Panc1 (cell line): ENCODE measurements around the gene ERP29. TPM values are rescaled to one million over a fixed set of nuclear protein-coding genes. Genes with fewer than 3 reads are reported as not detected.

Source experiments
- ATAC-seq: fragments of 200-7000 bp; cut with Tn5 transposase; 2 replicates; pipeline ENCODE4 v1.9.1; 2020; ENCODE audit warnings: mild to moderate bottlenecking, moderate library complexity
- BruUV-seq: library from RNA; stranded (reverse); fragments of 400-500 nt; replicated peaks from 2 replicates; lab custom pipeline; 2021; lab: Mats Ljungman, UMichigan
- CTCF ChIA-PET: fragments of 300-600 bp; sonication (Branson Sonifier 250); formaldehyde crosslinking; loops from one replicate; lab custom pipeline; 2022; ENCODE audit warnings: antibody characterized with exemption; lab: Charles Lee
- POLR2A ChIA-PET: fragments of 300-600 bp; sonication (Branson Sonifier 250); formaldehyde crosslinking; loops from one replicate; lab custom pipeline; 2022; ENCODE audit warnings: antibody characterized with exemption; lab: Charles Lee
- DNase-seq: peaks from one replicate; pipeline ENCODE4 v3.0.0-alpha.2; 2010; ENCODE audit warnings: low read depth, low spot score
- H3K27ac ChIP-seq: 2 replicates; pipeline ENCODE4 v1.5.1; 2011; ENCODE audit warnings: mild to moderate bottlenecking, low read length, inconsistent platforms
- H3K27me3 ChIP-seq: fragments of 200-500 bp; sonication (Bioruptor generic); 2 replicates; pipeline ENCODE4 v1.6.0; 2014; ENCODE audit warnings: low read length, inconsistent platforms; ENCODE audit not compliant: control insufficient read depth, insufficient read depth
- H3K36me3 ChIP-seq: fragments of 200-500 bp; sonication (Bioruptor generic); 2 replicates; pipeline ENCODE4 v1.5.1; 2014; ENCODE audit warnings: inconsistent platforms, mild to moderate bottlenecking, low read length, moderate library complexity; ENCODE audit not compliant: control insufficient read depth, insufficient read depth
- H3K4me1 ChIP-seq: 2 replicates; pipeline ENCODE4 v1.5.1; 2011; ENCODE audit warnings: inconsistent platforms, mild to moderate bottlenecking, low read length, moderate library complexity; ENCODE audit not compliant: control insufficient read depth, insufficient read depth
- H3K4me3 ChIP-seq, 2 experiments: 2 replicates each; pipeline ENCODE4 v1.5.1; 2011 to 2012; ENCODE audit warnings: low read depth in 2 of 2, low read length in 2 of 2, mild to moderate bottlenecking in 2 of 2, inconsistent platforms in 1 of 2, moderate library complexity in 1 of 2
- H3K9me3 ChIP-seq: fragments of 200-500 bp; sonication (Bioruptor generic); 2 replicates; pipeline ENCODE4 v1.5.1; 2014; ENCODE audit warnings: low read depth, mild to moderate bottlenecking, inconsistent platforms, low read length, moderate library complexity; ENCODE audit not compliant: control insufficient read depth, insufficient read depth
- POLR2AphosphoS5 ChIP-seq: IDR thresholded peaks from 2 replicates; pipeline ENCODE4 v1.6.1; 2012; ENCODE audit warnings: mild to moderate bottlenecking, low read depth, low read length, moderate library complexity
- REST ChIP-seq, 2 experiments: IDR thresholded peaks; 2 replicates each; pipeline ENCODE4 v1.6.1; 2011 to 2012; ENCODE audit warnings: low read depth in 2 of 2, control low read depth in 1 of 2, low read length in 1 of 2, mild to moderate bottlenecking in 1 of 2, moderate library complexity in 1 of 2; ENCODE audit not compliant: insufficient read depth in 1 of 2
- SIN3A ChIP-seq: IDR thresholded peaks from 2 replicates; pipeline ENCODE4 v1.6.1; 2012; ENCODE audit warnings: low read depth, mild to moderate bottlenecking, low read length, moderate library complexity, borderline replicate concordance; ENCODE audit not compliant: insufficient read depth
- TCF7L2 ChIP-seq: IDR thresholded peaks from 2 replicates; pipeline ENCODE4 v1.6.1; 2011; ENCODE audit warnings: mild to moderate bottlenecking, low read depth, low read length, inconsistent platforms
- in situ Hi-C: cut with HindIII; loops from 2 replicates; pipeline ENCODE4 v1.10.0; 2016; ENCODE audit warnings: low sequenced_read_pairs, low pct_unique_long_range_greater_than_20kb
- intact Hi-C: fragments of 100-400 bp; cut with micrococcal nuclease; formaldehyde crosslinking; loops from one replicate; pipeline ENCODE4 v1.10.0; 2022; ENCODE audit not compliant: unreplicated experiment
- total RNA-seq: library from RNA; stranded (reverse); gene quantifications from one replicate; pipeline ENCODE4 v1.2.1, GENCODE V29; 2021; ENCODE audit not compliant: unreplicated experiment
- TF ChIP-seq, protein P1 (sequence below): fragments of 450-650 bp; IDR thresholded peaks from 2 replicates; pipeline ENCODE4 v1.5.1; 2017; ENCODE audit warnings: mild to moderate bottlenecking

Gene ERP29
- total RNA-seq, 1 experiment from 2014 or later, result 69.7 TPM

DNA sequence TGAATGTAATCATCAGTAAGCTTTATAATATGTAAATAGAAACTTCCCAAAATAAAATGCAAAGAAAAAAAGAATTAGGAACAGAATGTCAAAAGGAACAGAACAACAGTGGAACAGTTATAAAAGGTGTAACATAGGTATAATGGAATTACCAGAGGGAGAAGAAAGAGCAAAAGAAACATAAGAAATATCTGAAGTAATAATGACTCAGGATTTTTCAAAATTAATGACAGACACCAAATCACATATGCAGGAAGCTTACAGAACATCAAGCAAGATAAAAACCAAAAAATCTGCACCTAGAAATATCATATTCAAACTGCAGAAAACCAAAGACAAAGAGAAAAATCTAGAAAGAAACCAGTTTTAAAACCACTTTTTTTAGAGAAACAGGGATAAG is 36.4 kb upstream of the ERP29 start:
- in situ Hi-C loops, result no loop called here

DNA sequence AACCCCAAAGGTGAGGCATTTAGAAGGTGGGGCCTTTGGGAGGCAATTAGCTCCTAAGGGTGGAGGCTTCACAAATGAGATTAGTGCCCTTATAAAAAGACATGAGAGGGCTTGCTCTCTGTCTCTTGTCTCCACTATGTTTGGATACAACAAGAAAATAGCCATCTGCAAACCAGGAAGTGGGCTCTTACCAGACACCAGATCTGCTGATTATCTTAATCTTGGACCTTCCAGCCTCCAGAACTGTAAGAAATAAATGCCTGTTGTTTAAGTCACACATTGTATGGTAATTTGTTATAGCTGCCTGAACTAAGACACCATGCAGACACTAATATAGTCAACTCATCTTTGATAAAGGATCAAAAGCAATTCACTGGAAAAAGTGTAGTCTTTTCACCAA is 34.7 kb upstream of the ERP29 start:
- no peak overlapping the region for H3K4me3 ChIP-seq
- no peak for DNase-seq
- no peaks in the 10 kb centered on the region for H3K27me3 ChIP-seq
- no peaks in the 10 kb centered on the region for H3K4me1 ChIP-seq
- intact Hi-C loops, result no loop called here
- in situ Hi-C loops, result no loop called here
- BruUV-seq, result no TSS peak
- no peak for ATAC-seq
- ChIA-PET CTCF (no interaction called here), POLR2A (no interaction called here)
- TF ChIP-seq SIN3A (no peak), POLR2AphosphoS5 (no peak), TCF7L2 (no peak), REST (IDR thresholded peaks at IDR 0.05; ENCODE audit: insufficient read depth in 1 of 2, low read depth in 2 of 2, low read length in 1 of 2) (no peak)
- TF ChIP-seq, protein P1, sequence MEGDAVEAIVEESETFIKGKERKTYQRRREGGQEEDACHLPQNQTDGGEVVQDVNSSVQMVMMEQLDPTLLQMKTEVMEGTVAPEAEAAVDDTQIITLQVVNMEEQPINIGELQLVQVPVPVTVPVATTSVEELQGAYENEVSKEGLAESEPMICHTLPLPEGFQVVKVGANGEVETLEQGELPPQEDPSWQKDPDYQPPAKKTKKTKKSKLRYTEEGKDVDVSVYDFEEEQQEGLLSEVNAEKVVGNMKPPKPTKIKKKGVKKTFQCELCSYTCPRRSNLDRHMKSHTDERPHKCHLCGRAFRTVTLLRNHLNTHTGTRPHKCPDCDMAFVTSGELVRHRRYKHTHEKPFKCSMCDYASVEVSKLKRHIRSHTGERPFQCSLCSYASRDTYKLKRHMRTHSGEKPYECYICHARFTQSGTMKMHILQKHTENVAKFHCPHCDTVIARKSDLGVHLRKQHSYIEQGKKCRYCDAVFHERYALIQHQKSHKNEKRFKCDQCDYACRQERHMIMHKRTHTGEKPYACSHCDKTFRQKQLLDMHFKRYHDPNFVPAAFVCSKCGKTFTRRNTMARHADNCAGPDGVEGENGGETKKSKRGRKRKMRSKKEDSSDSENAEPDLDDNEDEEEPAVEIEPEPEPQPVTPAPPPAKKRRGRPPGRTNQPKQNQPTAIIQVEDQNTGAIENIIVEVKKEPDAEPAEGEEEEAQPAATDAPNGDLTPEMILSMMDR, result no peak
- H3K27ac ChIP-seq, result no peak overlapping the region
- H3K36me3 ChIP-seq, result no peaks in the 10 kb centered on the region
- H3K9me3 ChIP-seq, result no peaks in the 10 kb centered on the region

More for the DNA sequence above, 36.4 kb upstream of the ERP29 start:
- no peak overlapping the region for H3K27ac ChIP-seq
- ATAC-seq (no peak), DNase-seq (no peak)
- no peaks in the 10 kb centered on the region for H3K36me3 ChIP-seq
- no peaks in the 10 kb centered on the region for H3K27me3 ChIP-seq
- H3K9me3 ChIP-seq, result no peaks in the 10 kb centered on the region
- ChIA-PET POLR2A (no interaction called here), CTCF (no interaction called here)
- no peaks in the 10 kb centered on the region for H3K4me1 ChIP-seq
- TF ChIP-seq, protein P1, result no peak
- TF ChIP-seq POLR2AphosphoS5, result no peak
- no peak for TF ChIP-seq TCF7L2
- no peak for TF ChIP-seq REST (IDR thresholded peaks at IDR 0.05; ENCODE audit: insufficient read depth in 1 of 2, low read depth in 2 of 2, low read length in 1 of 2)
- no peak for TF ChIP-seq SIN3A
- no TSS peak for BruUV-seq
- no peak overlapping the region for H3K4me3 ChIP-seq
- intact Hi-C loops, result no loop called here
